K562 treated with DMSO at 1 percent for 12 hours (cell line): ENCODE results near the gene PSMD8. TPM values are rescaled to one million over a fixed set of nuclear protein-coding genes. Genes with fewer than 3 reads are reported as not detected.

ENCODE experiments used
- total RNA-seq: library from RNA; unstranded; fragments of 300-600 nt; gene quantifications from 2 replicates; pipeline ENCODE4 v1.2.3, GENCODE V29; 2022; ENCODE audit not compliant: insufficient read depth

PSMD8 gene
- total RNA-seq = 304 and 323 TPM in 2 replicates

GRCh38 chr19:38374332-38375097 lies at the start of gene PSMD8:
Gene PSMD8 (plus strand): TSS chr19:38374571. CDS start chr19:38374602, 31 bp downstream.

GRCh38 chr19:38387550-38388348 lies 13.4 kb downstream of the PSMD8 start, which contains the start of gene GGN:
Gene GGN (minus strand): TSS chr19:38388034. CDS start chr19:38387261, 773 bp downstream.

GRCh38 chr19:38388349-38389100 lies 14.2 kb downstream of the PSMD8 start, which contains the start of gene SPRED3:
Gene SPRED3 (plus strand): TSS chr19:38388697. CDS start chr19:38390303, 1,606 bp downstream.

GRCh38 chr19:38402967-38403674 lies 28.8 kb downstream of the PSMD8 start, which contains the start of gene FAM98C:
Gene FAM98C (plus strand): TSS chr19:38403093. CDS start chr19:38403154, 61 bp downstream.

GRCh38 chr19:38425810-38426466 lies 51.6 kb downstream of the PSMD8 start, which contains the start of gene RASGRP4:
Gene RASGRP4 (minus strand): TSS chr19:38426219. CDS start chr19:38426091, 128 bp downstream.

DNA sequence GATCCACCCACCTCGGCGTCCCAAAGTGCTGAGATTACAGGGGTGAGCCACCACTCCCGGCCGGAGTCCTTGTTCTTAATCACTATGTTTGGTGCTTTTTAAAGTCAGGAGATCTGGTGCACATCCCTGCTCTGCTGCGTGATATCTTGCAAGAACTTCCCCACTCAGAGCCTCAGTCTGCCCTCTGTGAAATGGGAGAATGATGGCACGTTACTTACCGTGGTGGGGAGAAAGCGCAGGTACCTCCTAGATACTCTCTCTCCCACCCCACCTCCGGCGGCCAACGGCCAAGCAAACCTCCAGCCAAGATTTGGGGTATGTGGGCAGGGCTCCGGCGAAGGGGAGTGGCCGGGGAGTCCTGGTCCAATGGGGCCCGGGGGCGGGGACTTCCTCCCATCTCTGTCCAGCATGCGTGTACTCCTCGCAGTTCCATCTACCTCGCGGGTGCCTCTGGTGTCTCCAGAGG lies 58.9 kb downstream of the PSMD8 start, which contains the start of gene RYR1:
Gene RYR1, plus strand, starts transcription at position 424 of the 466 bp plus-strand sequence. CDS start 139 bp downstream, outside the sequence.

Other genes starting within 250 kb of the PSMD8 start
- 1.1 and 1.4 TPM in 2 replicates for gene DPF1, start 150.3 kb upstream of the PSMD8 start, total RNA-seq
- 38.8 and 79.9 TPM in 2 replicates for gene PPP1R14A, start 118.2 kb upstream of the PSMD8 start, total RNA-seq
- not detected in 2 replicates for gene SPINT2, start 110.0 kb upstream of the PSMD8 start, total RNA-seq
- not detected in 2 replicates for gene C19orf33, start 70.3 kb upstream of the PSMD8 start, total RNA-seq
- 286 and 399 TPM in 2 replicates for gene YIF1B, start 58.6 kb upstream of the PSMD8 start, total RNA-seq
- gene KCNK6, start 54.7 kb upstream of the PSMD8 start, total RNA-seq = 0.20 TPM in 1 of 2 replicates, not detected in the other
- 0.94 TPM in 1 of 2 replicates, not detected in the other for gene CATSPERG, start 38.7 kb upstream of the PSMD8 start, total RNA-seq
- gene GGN, start 13.5 kb downstream of the PSMD8 start, total RNA-seq = 0.61 and 1.0 TPM in 2 replicates
- gene SPRED3, start 14.1 kb downstream of the PSMD8 start, total RNA-seq = 0.63 and 1.7 TPM in 2 replicates
- gene FAM98C, start 28.5 kb downstream of the PSMD8 start, total RNA-seq = 35.3 and 45.5 TPM in 2 replicates
- 8.8 and 19.0 TPM in 2 replicates for gene RASGRP4, start 51.6 kb downstream of the PSMD8 start, total RNA-seq
- gene RYR1, start 59.1 kb downstream of the PSMD8 start, total RNA-seq = 0.57 and 7.7 TPM in 2 replicates
- gene MAP4K1, start 243.4 kb downstream of the PSMD8 start, total RNA-seq = 0.46 TPM in 1 of 2 replicates, not detected in the other
- gene EIF3K, start 244.6 kb downstream of the PSMD8 start, total RNA-seq = 599 and 724 TPM in 2 replicates